Measurements from ENCODE around the gene DPP6. TPM values are rescaled to one million over a fixed set of nuclear protein-coding genes. Genes with fewer than 3 reads are reported as not detected.

Gene DPP6
- polyA plus RNA-seq, 1 of the 3 experiments (the other 2 are of a cell fraction) = not detected

- no peak for DNase-seq
- no peaks in the 10 kb centered on the region for H3K79me2 ChIP-seq (ENCODE audit: insufficient read depth)
- TF ChIP-seq EZH2phosphoT487 (IDR thresholded peaks at IDR 0.05; ENCODE audit: borderline replicate concordance, low read depth) (no peak), RFX5 (IDR thresholded peaks at IDR 0.05; ENCODE audit: low read length) (no peak), NFIC (IDR thresholded peaks at IDR 0.05; ENCODE audit: borderline replicate concordance) (no peak), MAX (IDR thresholded peaks at IDR 0.05; ENCODE audit: low read depth) (no peak), MEF2A (IDR thresholded peaks at IDR 0.05; ENCODE audit: borderline replicate concordance, low read depth) (no peak), REST (IDR thresholded peaks at IDR 0.05; ENCODE audit: low read depth, low read length) (no peak), MXI1 (IDR thresholded peaks at IDR 0.05; ENCODE audit: low read depth, low read length) (no peak), FOXJ3 (CRISPR knock-in tag; IDR thresholded peaks at IDR 0.05) (no peak), FOSL2 (IDR thresholded peaks at IDR 0.05; ENCODE audit: borderline replicate concordance, low read depth) (no peak), YY1 (IDR thresholded peaks at IDR 0.05; ENCODE audit: low read depth) (no peak), CHD2 (IDR thresholded peaks at IDR 0.05; ENCODE audit: low read length, partially characterized antibody) (no peak), SMC3 (IDR thresholded peaks at IDR 0.05; ENCODE audit: low read depth, low read length) (no peak), RCOR1 (IDR thresholded peaks at IDR 0.05; ENCODE audit: low read length) (no peak), JUND (IDR thresholded peaks at IDR 0.05) (no peak)
- TF ChIP-seq, protein P1, sequence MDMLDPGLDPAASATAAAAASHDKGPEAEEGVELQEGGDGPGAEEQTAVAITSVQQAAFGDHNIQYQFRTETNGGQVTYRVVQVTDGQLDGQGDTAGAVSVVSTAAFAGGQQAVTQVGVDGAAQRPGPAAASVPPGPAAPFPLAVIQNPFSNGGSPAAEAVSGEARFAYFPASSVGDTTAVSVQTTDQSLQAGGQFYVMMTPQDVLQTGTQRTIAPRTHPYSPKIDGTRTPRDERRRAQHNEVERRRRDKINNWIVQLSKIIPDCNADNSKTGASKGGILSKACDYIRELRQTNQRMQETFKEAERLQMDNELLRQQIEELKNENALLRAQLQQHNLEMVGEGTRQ (IDR thresholded peaks at IDR 0.05; ENCODE audit: borderline replicate concordance, low read depth, low read length) = no peak
- H3K9me2 ChIP-seq = no peaks in the 10 kb centered on the region
- no peaks in the 10 kb centered on the region for H3K36me3 ChIP-seq (replicated peaks in 1 of 2; ENCODE audit: control insufficient read depth in 1 of 2, insufficient read depth in 2 of 2, low read length in 1 of 2)
- H3K4me2 ChIP-seq = no peak overlapping the region
- H3K27me3 ChIP-seq (ENCODE audit: insufficient read depth) = no peaks in the 10 kb centered on the region
- H4K20me1 ChIP-seq (ENCODE audit: insufficient read depth) = no peaks in the 10 kb centered on the region
- no peak overlapping the region for H3K4me3 ChIP-seq (ENCODE audit: low read depth in 2 of 2, low read length in 1 of 2)
- ChIA-PET POLR2A (no interaction called here), CTCF (interaction anchor here (1.0 to 6.3 kb wide), 18 partner anchors 8 to 454 kb away, joined by 3 to 126 read pairs (median 13); partner anchors contain the start of gene INSIG1)
- H3K9ac ChIP-seq = no peak overlapping the region
- 51% methylated on average over 4 of the region's 4 CpGs for WGBS (ENCODE audit: low lambda C conversion rate)
- H3K27ac ChIP-seq (ENCODE audit: low read depth in 2 of 2, low read length in 1 of 2) = no peak overlapping the region
- no peaks in the 10 kb centered on the region for H3K4me1 ChIP-seq (ENCODE audit: control insufficient read depth in 1 of 2, insufficient read depth in 2 of 2, low read depth in 1 of 2, low read length in 1 of 2)
- H3K9me3 ChIP-seq = no peaks in the 10 kb centered on the region
- no peak overlapping the region for H2AFZ ChIP-seq (ENCODE audit: low read depth)
- H3F3A ChIP-seq (replicated peaks; ENCODE audit: insufficient read depth) = no peaks in the 10 kb centered on the region
Measured at GRCh38 chr7:154915600-154915999, 863.4 kb downstream of the DPP6 start.
